Measurements from ENCODE around the gene CENPN.

The CENPN gene

DNA sequence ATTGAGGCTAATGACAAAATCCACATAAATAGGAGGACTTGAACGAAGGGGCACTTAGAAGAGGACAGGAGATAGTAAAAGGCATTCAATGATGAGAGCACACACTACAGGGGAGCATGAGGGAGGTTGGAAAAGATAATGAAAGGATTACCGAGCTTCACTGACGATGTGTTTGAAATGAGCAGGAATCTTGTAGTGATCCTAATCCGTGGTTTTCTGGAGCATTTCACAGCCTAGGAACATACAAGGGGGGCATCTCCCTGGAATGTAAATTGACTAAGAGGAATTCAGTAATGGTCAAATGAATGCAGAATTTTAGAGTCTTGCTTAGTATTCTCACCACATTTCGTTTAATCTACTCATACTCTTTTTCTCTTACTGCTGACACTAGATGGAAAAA is 33.8 kb downstream of the CENPN start:
- TF ChIP-seq, protein P1, sequence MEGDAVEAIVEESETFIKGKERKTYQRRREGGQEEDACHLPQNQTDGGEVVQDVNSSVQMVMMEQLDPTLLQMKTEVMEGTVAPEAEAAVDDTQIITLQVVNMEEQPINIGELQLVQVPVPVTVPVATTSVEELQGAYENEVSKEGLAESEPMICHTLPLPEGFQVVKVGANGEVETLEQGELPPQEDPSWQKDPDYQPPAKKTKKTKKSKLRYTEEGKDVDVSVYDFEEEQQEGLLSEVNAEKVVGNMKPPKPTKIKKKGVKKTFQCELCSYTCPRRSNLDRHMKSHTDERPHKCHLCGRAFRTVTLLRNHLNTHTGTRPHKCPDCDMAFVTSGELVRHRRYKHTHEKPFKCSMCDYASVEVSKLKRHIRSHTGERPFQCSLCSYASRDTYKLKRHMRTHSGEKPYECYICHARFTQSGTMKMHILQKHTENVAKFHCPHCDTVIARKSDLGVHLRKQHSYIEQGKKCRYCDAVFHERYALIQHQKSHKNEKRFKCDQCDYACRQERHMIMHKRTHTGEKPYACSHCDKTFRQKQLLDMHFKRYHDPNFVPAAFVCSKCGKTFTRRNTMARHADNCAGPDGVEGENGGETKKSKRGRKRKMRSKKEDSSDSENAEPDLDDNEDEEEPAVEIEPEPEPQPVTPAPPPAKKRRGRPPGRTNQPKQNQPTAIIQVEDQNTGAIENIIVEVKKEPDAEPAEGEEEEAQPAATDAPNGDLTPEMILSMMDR (IDR thresholded peaks at IDR 0.05; ENCODE audit: borderline replicate concordance, insufficient read depth, low read depth, low read length) = no peak

DNA sequence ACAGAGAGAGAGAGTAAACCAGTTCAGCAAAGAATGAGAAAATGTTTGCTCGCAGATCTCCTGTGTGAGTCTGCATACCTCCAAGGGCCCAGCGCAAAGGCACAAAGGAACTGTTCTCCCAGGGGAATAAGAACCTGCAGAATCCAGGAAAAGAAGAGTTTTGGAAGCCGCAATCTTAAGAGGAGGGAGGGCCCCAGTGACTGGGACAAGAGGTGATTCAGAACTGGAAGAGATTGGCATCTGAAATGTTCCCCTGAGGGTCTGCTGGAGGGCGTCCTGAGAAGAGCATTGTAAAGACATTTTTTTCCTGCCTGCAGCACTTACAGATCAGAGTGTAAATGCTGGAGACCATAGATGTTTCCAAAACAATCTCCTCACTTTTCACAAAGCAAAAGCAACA is 34.7 kb downstream of the CENPN start:
- TF ChIP-seq, protein P1 (IDR thresholded peaks at IDR 0.05; ENCODE audit: borderline replicate concordance, insufficient read depth, low read depth, low read length) = no peak
- no peak overlapping the region for H3K4me3 ChIP-seq (ENCODE audit: low read depth, low read length)

More for the DNA sequence above, 33.8 kb downstream of the CENPN start:
- no peak overlapping the region for H3K4me3 ChIP-seq (ENCODE audit: low read depth, low read length)

DNA sequence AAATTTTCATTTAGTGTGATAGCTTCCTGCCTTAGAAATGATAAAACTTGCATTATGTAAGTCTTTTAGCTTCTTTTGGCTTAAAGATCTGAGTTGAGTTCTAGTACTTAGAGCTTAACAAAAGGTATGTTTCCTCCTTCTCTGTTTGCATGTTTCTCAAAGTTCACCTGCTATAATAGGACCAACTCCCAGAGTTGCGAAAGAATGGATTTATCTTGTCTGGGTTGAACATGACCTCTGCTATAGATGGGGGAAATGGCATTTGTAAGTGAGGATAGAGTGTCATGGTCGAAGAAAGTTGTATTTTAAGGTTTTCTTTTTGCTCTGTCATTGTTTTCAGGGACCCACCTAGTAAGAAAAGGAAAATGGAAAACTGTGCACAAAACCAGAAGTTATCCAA is 35.8 kb downstream of the CENPN start:
- TF ChIP-seq, protein P1 (IDR thresholded peaks at IDR 0.05; ENCODE audit: borderline replicate concordance, insufficient read depth, low read depth, low read length) = no peak
- no peak overlapping the region for H3K4me3 ChIP-seq (ENCODE audit: low read depth, low read length)

DNA sequence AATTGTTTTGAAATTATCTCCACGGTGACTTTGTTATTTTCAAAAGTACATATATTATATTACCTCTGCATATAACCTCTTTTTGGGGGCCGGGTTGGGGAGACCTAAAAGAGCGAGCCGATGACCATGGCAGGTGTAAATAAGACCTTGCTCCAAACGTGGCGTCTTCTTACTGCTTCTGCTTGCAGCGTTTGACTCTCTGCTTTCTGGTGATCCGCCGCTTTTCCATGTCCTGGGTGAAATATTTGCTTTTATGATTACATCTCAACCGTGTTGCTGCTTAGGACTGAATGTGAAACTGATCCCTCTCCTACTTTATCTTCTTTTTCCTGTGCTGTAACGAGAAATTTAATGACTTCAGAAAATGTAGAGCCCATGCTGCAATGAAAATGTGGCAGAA is 46.7 kb downstream of the CENPN start:
- TF ChIP-seq, protein P1 (IDR thresholded peaks at IDR 0.05; ENCODE audit: borderline replicate concordance, insufficient read depth, low read depth, low read length) = no peak
- no peak overlapping the region for H3K4me3 ChIP-seq (ENCODE audit: low read depth, low read length)

DNA sequence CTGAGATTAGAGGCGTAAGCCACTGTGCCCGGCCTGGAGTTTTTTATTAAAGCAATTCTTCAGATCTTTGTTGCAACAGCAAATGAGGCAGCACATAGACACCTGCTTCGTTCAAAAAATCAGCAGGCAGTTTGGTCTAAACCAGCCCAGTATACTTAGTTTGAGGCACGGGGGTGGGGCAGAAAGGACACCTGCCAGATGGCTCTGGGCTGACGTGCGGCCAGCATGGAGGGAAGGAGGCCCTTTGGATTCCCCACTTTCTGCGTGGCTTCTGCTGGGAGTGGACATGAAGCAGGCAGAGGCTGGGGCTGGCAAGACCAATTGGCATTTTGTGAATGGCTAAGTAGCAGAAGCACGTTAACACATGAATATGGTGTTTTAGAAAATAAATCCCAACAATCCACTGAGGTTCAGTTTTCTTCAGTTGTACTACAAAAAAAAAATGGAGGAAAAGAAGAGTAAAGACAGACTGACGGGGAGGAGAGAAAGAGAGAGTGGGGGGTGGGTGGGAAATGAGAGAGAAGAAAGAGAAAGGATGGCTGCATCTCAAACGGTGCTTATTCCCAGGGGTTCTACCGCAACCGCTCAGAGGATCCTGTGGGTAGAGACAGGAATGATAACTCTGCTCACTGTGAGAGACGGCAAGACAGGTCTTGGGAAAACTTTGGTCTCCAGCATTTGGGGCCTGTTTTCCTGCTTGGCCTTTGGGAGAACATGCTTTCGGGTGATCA is 53.7 kb downstream of the CENPN start:
- TF ChIP-seq, protein P1 (IDR thresholded peaks at IDR 0.05; ENCODE audit: borderline replicate concordance, insufficient read depth, low read depth, low read length) = no peak
- no peak overlapping the region for H3K4me3 ChIP-seq (ENCODE audit: low read depth, low read length)

DNA sequence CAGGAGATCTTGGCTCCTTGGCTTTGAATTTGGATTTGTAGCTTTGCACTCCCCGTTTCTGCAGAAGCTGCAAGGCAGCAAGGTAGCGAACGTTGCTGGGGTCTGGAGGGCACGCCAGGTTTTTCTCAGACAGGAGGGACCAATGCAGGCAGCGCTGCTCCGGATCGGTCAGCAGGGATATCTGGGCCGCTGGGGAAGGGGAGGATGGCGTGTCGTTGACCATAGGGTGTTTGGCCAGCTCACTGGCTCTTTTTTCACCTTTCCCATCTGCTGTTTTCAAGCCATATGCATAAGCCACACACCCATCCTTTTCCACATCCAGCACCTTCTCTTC is 54.3 kb downstream of the CENPN start:
- no peak overlapping the region for H3K4me3 ChIP-seq (ENCODE audit: low read depth, low read length)
- TF ChIP-seq, protein P1 (IDR thresholded peaks at IDR 0.05; ENCODE audit: borderline replicate concordance, insufficient read depth, low read depth, low read length) = no peak

DNA sequence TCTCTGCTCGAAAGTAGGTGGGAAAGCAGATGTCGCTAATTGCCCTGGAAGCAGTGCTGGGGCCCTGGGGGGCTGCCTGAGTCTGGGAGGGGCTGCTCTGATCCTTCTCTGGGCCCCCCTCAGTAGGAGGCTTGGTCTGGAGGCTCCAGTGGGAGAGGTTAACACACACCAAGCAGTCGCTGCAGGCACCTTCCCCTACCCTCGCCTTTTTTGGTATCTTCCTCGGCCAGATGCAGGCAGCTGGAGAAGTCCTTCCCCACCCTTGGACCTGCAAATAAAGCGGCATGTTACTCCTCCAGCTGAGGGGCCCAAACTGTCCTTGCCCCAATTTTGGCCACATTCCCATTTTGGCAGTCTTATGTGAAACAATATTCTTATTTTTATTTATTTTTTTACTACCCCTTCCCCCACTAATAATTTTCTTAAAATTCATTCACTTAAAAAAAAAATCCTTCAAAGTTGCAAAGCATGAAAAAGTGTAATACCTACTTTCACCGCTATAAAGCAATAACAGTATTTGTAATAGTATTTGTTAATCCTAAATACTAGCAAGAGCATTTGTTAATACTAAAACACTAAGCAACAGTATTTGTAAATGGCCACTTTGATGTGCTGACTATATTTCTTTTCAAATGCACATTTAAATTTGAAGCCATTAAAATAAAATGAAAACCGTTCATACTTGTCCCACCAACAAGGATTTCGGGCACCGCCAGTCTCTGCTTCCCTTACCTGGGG is 55.0 kb downstream of the CENPN start:
- TF ChIP-seq, protein P1 (IDR thresholded peaks at IDR 0.05; ENCODE audit: borderline replicate concordance, insufficient read depth, low read depth, low read length) = no peak
- no peak overlapping the region for H3K4me3 ChIP-seq (ENCODE audit: low read depth, low read length)

Data from GM12875 (cell line).